Ovary (tissue), 9 donors: ENCODE results near the gene PRKCD. TPM values are rescaled to one million over a fixed set of nuclear protein-coding genes. Genes with fewer than 3 reads are reported as not detected.
"Not testable (repeated sequence)": the region's sequence is repeated elsewhere in the genome, so short reads cannot be mapped to it uniquely, and the experiment has no call there.

Source experiments
- DNase-seq, 5 donors: peaks; one replicate each; pipeline ENCODE4 v3.0.0-alpha.2; 2019 to 2020
- H3K27ac ChIP-seq, 2 donors: fragments of 200-600 bp; one replicate each; pipeline versions ENCODE4 v1.5.1 to v1.8.0; 2019 to 2022
- H3K27me3 ChIP-seq: fragments of 200-600 bp; one replicate; pipeline ENCODE4 v1.8.0; 2022
- H3K36me3 ChIP-seq: fragments of 200-600 bp; sonication (generic); one replicate; pipeline ENCODE4 v1.5.1; 2019
- H3K4me1 ChIP-seq: one replicate; pipeline ENCODE4 v1.8.1; 2013; ENCODE audit warnings: mild to moderate bottlenecking, moderate library complexity; ENCODE audit not compliant: insufficient read depth
- H3K4me3 ChIP-seq: fragments of 200-600 bp; sonication (generic); one replicate; pipeline ENCODE4 v1.5.1; 2017
- H3K9me3 ChIP-seq, 2 donors: fragments of 200-600 bp in 1 of 2; sonication (generic) in 1 of 2; one replicate each; pipeline versions ENCODE4 v1.5.1 to v1.8.1; 2013 to 2019; ENCODE audit warnings: mild to moderate bottlenecking in 1 of 2, moderate library complexity in 1 of 2
- EP300 ChIP-seq: sonication (generic); formaldehyde crosslinking; IDR thresholded peaks from one replicate; pipeline ENCODE4 v1.6.1; 2017; ENCODE audit warnings: antibody characterized with exemption
- POLR2A ChIP-seq: fragments of 450-650 bp; IDR thresholded peaks from one replicate; pipeline ENCODE4 v1.6.1; 2017; ENCODE audit warnings: antibody characterized with exemption, mild to moderate bottlenecking, moderate library complexity
- WGBS, 3 donors: extraction: QIAGEN DNeasy Blood & Tissue Kit in 1 of 3; methylation state at CpG; one replicate each; pipeline versions ENCODE4 v1.1.5 to v1.1.7; 2013 to 2017; 5-methylcytosine and 5-hydroxymethylcytosine counted together
- intact Hi-C, 4 donors: fragments of 100-400 bp; cut with DNase I; formaldehyde crosslinking; loops; one replicate each; pipeline versions ENCODE4 v1.11.0 to v1.15.1; 2022 to 2023
- polyA plus RNA-seq, 2 donors: library from polyadenylated mRNA; stranded (reverse); fragments of 200-250 nt in 1 of 2; fragments of 350-450 nt in 1 of 2; fragmentation: Illumina TruSeq in 1 of 2; extraction: RNeasy Lipid Tissue Mini Kit (QIAGEN cat#74804) in 1 of 2; gene quantifications; one replicate each; pipeline ENCODE4 v1.2.3, GENCODE V29; 2013 to 2014
- total RNA-seq, 7 donors: library from RNA; depleted of rRNA in 2 of 7; stranded (reverse); fragments of >200 nt in 2 of 7; fragmentation: NEBNext Ultra II Directional in 3 of 7; extraction: Animal tissue kit (Norgen Biotek cat#: 25700) in 3 of 7; gene quantifications; one replicate each; pipeline versions ENCODE4 v1.1.0 to v1.2.4, GENCODE V29; 2016 to 2023
- TF ChIP-seq, protein P1 (sequence below), 3 donors: fragments of 450-650 bp in 2 of 3; fragments of 200-600 bp in 1 of 3; IDR thresholded peaks; one replicate each; pipeline versions ENCODE4 v1.5.1 to v1.8.0; 2016 to 2022; ENCODE audit warnings: antibody characterized with exemption in 3 of 3, mild to moderate bottlenecking in 1 of 3
- donor health status: DM: no; HTN: no; CAD: no; lungs with moderate emphysema.
- donor health status: DM: no; HTN: no; CAD: no.
- donor health status: Bipolar disorder and iron deficiency.
- donor health status: DM: yes; HTN: yes; CAD: no.
- donor health status: DM: no; HTN: no; CAD: no.
- donor health status: DM: yes; HTN: yes; CAD: no.

Gene PRKCD
- total and polyA plus RNA-seq, 9 donors, result 6.6 to 22.2 (median 15.2) TPM

GRCh38 chr3:53149699-53150098, 11.3 kb upstream of the PRKCD start:
- 81 to 85% (median 82%) methylated on average over 4 of the region's 4 CpGs for WGBS, 3 donors

GRCh38 chr3:53150247-53151085, 10.5 kb upstream of the PRKCD start:
- no peak overlapping the region for H3K27ac ChIP-seq
- no peak for TF ChIP-seq EP300
- no peak for TF ChIP-seq POLR2A
- TF ChIP-seq, protein P1, sequence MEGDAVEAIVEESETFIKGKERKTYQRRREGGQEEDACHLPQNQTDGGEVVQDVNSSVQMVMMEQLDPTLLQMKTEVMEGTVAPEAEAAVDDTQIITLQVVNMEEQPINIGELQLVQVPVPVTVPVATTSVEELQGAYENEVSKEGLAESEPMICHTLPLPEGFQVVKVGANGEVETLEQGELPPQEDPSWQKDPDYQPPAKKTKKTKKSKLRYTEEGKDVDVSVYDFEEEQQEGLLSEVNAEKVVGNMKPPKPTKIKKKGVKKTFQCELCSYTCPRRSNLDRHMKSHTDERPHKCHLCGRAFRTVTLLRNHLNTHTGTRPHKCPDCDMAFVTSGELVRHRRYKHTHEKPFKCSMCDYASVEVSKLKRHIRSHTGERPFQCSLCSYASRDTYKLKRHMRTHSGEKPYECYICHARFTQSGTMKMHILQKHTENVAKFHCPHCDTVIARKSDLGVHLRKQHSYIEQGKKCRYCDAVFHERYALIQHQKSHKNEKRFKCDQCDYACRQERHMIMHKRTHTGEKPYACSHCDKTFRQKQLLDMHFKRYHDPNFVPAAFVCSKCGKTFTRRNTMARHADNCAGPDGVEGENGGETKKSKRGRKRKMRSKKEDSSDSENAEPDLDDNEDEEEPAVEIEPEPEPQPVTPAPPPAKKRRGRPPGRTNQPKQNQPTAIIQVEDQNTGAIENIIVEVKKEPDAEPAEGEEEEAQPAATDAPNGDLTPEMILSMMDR (IDR thresholded peaks at IDR 0.05), result no peak
- H3K4me1 ChIP-seq, result no peaks in the 10 kb centered on the region
- DNase-seq, result no peak
- intact Hi-C loops, result no loop called here
- no peaks in the 10 kb centered on the region for H3K9me3 ChIP-seq
- WGBS, 3 donors, result 82 to 89% (median 82%) methylated on average over 7 of the region's 7 CpGs
- no peak overlapping the region for H3K4me3 ChIP-seq
- no peaks in the 10 kb centered on the region for H3K36me3 ChIP-seq
- H3K27me3 ChIP-seq, result no peaks in the 10 kb centered on the region

More at GRCh38 chr3:53149699-53150098, 11.3 kb upstream of the PRKCD start:
- TF ChIP-seq EP300 (no peak), POLR2A (no peak)
- TF ChIP-seq, protein P1 (IDR thresholded peaks at IDR 0.05), result no peak
- H3K27me3 ChIP-seq, result no peaks in the 10 kb centered on the region
- no peaks in the 10 kb centered on the region for H3K9me3 ChIP-seq
- H3K4me1 ChIP-seq, result no peaks in the 10 kb centered on the region
- H3K4me3 ChIP-seq, result no peak overlapping the region
- intact Hi-C loops, result no loop called here
- H3K27ac ChIP-seq, result no peak overlapping the region
- H3K36me3 ChIP-seq, result no peaks in the 10 kb centered on the region
- no peak for DNase-seq

DNA sequence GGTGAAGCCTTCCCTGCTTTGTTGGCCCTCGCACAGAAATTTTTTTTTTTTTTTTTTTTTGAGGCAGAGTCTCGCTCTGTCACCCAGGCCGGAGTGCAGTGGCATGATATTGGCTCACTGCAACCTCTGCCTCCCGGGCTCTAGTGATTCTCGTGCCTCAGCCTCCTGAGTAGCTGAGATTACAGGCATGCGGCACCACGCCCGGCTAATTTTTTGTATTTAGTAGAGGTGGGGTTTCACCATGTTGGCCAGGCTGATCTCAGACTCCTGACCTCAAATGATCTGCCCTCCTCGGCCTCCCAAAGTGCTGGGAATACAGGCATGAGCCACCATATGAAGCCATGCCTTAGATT, 9.9 kb upstream of the PRKCD start:
- H3K36me3 ChIP-seq, H3K4me3 ChIP-seq, DNase-seq, H3K27ac ChIP-seq, H3K4me1 ChIP-seq, H3K27me3 ChIP-seq, H3K9me3 ChIP-seq, intact Hi-C loops: not testable (repeated sequence)
- WGBS, 3 donors, result 93 to 94% (median 93%) methylated on average over 9 of the region's 9 CpGs

- no peak overlapping the region for H3K27ac ChIP-seq
- WGBS, 3 donors, result 77 to 85% (median 84%) methylated on average over 5 of the region's 5 CpGs
- DNase-seq, result no peak
These were observed 9.5 kb upstream of the PRKCD start for GRCh38 chr3:53151465-53151864.

More at GRCh38 chr3:53151465-53151864, 9.5 kb upstream of the PRKCD start:
- Histone ChIP-seq H3K36me3 (no peaks in the 10 kb centered on the region), H3K9me3 (no peaks in the 10 kb centered on the region), H3K4me3 (no peak overlapping the region), H3K4me1 (no peaks in the 10 kb centered on the region), H3K27me3 (no peaks in the 10 kb centered on the region)
- intact Hi-C loops, result no loop called here
- TF ChIP-seq EP300 (no peak), POLR2A (no peak)
- TF ChIP-seq, protein P1 (IDR thresholded peaks at IDR 0.05), result no peak
